HEK293 (cell line): ENCODE results near the gene SUPT4H1.

Experiments used
- ZNF223 ChIP-seq: fragments of 450-650 bp; formaldehyde crosslinking; IDR thresholded peaks from 2 replicates; pipeline ENCODE4 v1.5.1; 2016; ENCODE audit warnings: missing biosample characterization, missing genetic modification characterization
- ZNF610 ChIP-seq: fragments of 450-650 bp; formaldehyde crosslinking; IDR thresholded peaks from 2 replicates; pipeline ENCODE4 v1.5.1; 2016; ENCODE audit warnings: missing biosample characterization, missing genetic modification characterization, borderline replicate concordance
- TF ChIP-seq, protein P1 (sequence below): fragments of 450-650 bp; formaldehyde crosslinking; IDR thresholded peaks from 2 replicates; pipeline ENCODE4 v1.5.1; 2016; ENCODE audit warnings: missing biosample characterization, missing genetic modification characterization, borderline replicate concordance

- no peak for TF ChIP-seq ZNF223 (tag by site-specific recombination)
- no peak for TF ChIP-seq ZNF610 (tag by site-specific recombination)
- TF ChIP-seq, protein P1, sequence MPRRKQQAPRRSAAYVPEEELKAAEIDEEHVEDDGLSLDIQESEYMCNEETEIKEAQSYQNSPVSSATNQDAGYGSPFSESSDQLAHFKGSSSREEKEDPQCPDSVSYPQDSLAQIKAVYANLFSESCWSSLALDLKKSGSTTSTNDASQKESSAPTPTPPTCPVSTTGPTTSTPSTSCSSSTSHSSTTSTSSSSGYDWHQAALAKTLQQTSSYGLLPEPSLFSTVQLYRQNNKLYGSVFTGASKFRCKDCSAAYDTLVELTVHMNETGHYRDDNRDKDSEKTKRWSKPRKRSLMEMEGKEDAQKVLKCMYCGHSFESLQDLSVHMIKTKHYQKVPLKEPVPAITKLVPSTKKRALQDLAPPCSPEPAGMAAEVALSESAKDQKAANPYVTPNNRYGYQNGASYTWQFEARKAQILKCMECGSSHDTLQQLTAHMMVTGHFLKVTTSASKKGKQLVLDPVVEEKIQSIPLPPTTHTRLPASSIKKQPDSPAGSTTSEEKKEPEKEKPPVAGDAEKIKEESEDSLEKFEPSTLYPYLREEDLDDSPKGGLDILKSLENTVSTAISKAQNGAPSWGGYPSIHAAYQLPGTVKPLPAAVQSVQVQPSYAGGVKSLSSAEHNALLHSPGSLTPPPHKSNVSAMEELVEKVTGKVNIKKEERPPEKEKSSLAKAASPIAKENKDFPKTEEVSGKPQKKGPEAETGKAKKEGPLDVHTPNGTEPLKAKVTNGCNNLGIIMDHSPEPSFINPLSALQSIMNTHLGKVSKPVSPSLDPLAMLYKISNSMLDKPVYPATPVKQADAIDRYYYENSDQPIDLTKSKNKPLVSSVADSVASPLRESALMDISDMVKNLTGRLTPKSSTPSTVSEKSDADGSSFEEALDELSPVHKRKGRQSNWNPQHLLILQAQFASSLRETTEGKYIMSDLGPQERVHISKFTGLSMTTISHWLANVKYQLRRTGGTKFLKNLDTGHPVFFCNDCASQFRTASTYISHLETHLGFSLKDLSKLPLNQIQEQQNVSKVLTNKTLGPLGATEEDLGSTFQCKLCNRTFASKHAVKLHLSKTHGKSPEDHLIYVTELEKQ (tag by site-specific recombination), result no peak
These were observed 21.0 kb upstream of the SUPT4H1 start for GRCh38 chr17:58373003-58373402.
